ENCODE results near the gene AHDC1. TPM values are rescaled to one million over a fixed set of nuclear protein-coding genes. Genes with fewer than 3 reads are reported as not detected.

Gene AHDC1
- polyA plus RNA-seq, 3 donors from 2014 or later: 1.2 to 6.3 TPM; not detected in 1

- DNase-seq: no peak
- Mint-ChIP-seq H3K27me3 (ENCODE audit: low read depth in 3 of 3) (peaks cover 0 to 9% (median 4%) of the 10 kb centered on the region in 3 donors), H3K27ac (peak overlapping the region; percentile 9 to 85 (median 75))
These were observed 34.2 kb downstream of the AHDC1 start for GRCh38 chr1:27569506-27570291.

GRCh38 chr1:27569088-27569460 lies 34.9 kb downstream of the AHDC1 start:
- Mint-ChIP-seq H3K4me3 (peak overlapping the region; percentile 64 to 80 (median 73)), H3K36me3 (no peaks in the 10 kb centered on the region)
- DNase-seq: no peak

More at GRCh38 chr1:27569506-27570291, 34.2 kb downstream of the AHDC1 start:
- H3K36me3 Mint-ChIP-seq: no peaks in the 10 kb centered on the region
- H3K4me3 Mint-ChIP-seq: peak overlapping the region; percentile 64 to 80 (median 73)
- peaks cover 47 to 65% of the 10 kb centered on the region in 2 donors for H3K4me1 Mint-ChIP-seq
- no peaks in the 10 kb centered on the region for H3K9me3 Mint-ChIP-seq

GRCh38 chr1:27568300-27569087 lies 35.5 kb downstream of the AHDC1 start:
- peaks cover 51 to 66% of the 10 kb centered on the region in 2 donors for H3K4me1 Mint-ChIP-seq
- H3K27ac Mint-ChIP-seq: peak overlapping the region in 5 of 6 donors; percentile 6 to 83 (median 77)
- no peaks in the 10 kb centered on the region for H3K36me3 Mint-ChIP-seq
- peak overlapping the region; percentile 72 to 87 (median 74) for H3K4me3 Mint-ChIP-seq
- H3K27me3 Mint-ChIP-seq (ENCODE audit: low read depth in 3 of 3): peaks cover 0 to 6% (median 1%) of the 10 kb centered on the region in 3 donors
- no peaks in the 10 kb centered on the region for H3K9me3 Mint-ChIP-seq
- peak; percentile 79 to 82 (median 81) for DNase-seq

More at GRCh38 chr1:27569088-27569460, 34.9 kb downstream of the AHDC1 start:
- H3K27ac Mint-ChIP-seq: peak overlapping the region in 5 of 6 donors; percentile 39 to 85 (median 77)
- H3K4me1 Mint-ChIP-seq: peaks cover 49 to 66% of the 10 kb centered on the region in 2 donors
- H3K9me3 Mint-ChIP-seq: no peaks in the 10 kb centered on the region
- H3K27me3 Mint-ChIP-seq (ENCODE audit: low read depth in 3 of 3): peaks cover 0 to 7% (median 4%) of the 10 kb centered on the region in 3 donors

- DNase-seq: no peak
- Mint-ChIP-seq H3K27me3 (ENCODE audit: low read depth in 3 of 3) (peaks cover 0 to 6% (median 1%) of the 10 kb centered on the region in 3 donors), H3K27ac (peak overlapping the region in 4 of 6 donors; percentile 6 to 80 (median 38)), H3K4me1 (peaks cover 57 to 69% of the 10 kb centered on the region in 2 donors), H3K9me3 (no peaks in the 10 kb centered on the region), H3K4me3 (peak overlapping the region; percentile 63 to 87 (median 72)), H3K36me3 (no peaks in the 10 kb centered on the region)
These were observed 36.0 kb downstream of the AHDC1 start for GRCh38 chr1:27567971-27568299.

GRCh38 chr1:27567146-27567526 lies 36.8 kb downstream of the AHDC1 start:
- Mint-ChIP-seq H3K36me3 (no peaks in the 10 kb centered on the region), H3K4me3 (peak overlapping the region in 1 of 5 donors; percentile 54), H3K27ac (peak overlapping the region in 1 of 6 donors; percentile 73), H3K4me1 (peaks cover 58 to 69% of the 10 kb centered on the region in 2 donors), H3K27me3 (ENCODE audit: low read depth in 3 of 3) (peaks cover 0 to 6% (median 1%) of the 10 kb centered on the region in 3 donors), H3K9me3 (no peaks in the 10 kb centered on the region)
- DNase-seq: no peak

- no peak overlapping the region for H3K4me3 Mint-ChIP-seq
- H3K4me1 Mint-ChIP-seq: peaks cover 58 to 70% of the 10 kb centered on the region in 2 donors
- no peaks in the 10 kb centered on the region for H3K9me3 Mint-ChIP-seq
- DNase-seq: no peak
- H3K36me3 Mint-ChIP-seq: no peaks in the 10 kb centered on the region
- peaks cover 0 to 6% (median 1%) of the 10 kb centered on the region in 3 donors for H3K27me3 Mint-ChIP-seq (ENCODE audit: low read depth in 3 of 3)
- H3K27ac Mint-ChIP-seq: peak overlapping the region in 2 of 6 donors; percentile 10 to 36
These were observed 37.3 kb downstream of the AHDC1 start for GRCh38 chr1:27566462-27567145.

GRCh38 chr1:27564710-27565649 lies 39.0 kb downstream of the AHDC1 start:
- Mint-ChIP-seq H3K27me3 (ENCODE audit: low read depth in 3 of 3) (peaks cover 0 to 6% (median 3%) of the 10 kb centered on the region in 3 donors), H3K4me3 (no peak overlapping the region), H3K4me1 (peaks cover 67 to 80% of the 10 kb centered on the region in 2 donors), H3K36me3 (no peaks in the 10 kb centered on the region), H3K27ac (peak overlapping the region in 2 of 6 donors; percentile 16), H3K9me3 (no peaks in the 10 kb centered on the region)
- no peak for DNase-seq

- no peaks in the 10 kb centered on the region for H3K36me3 Mint-ChIP-seq
- H3K27ac Mint-ChIP-seq: peak overlapping the region; percentile 10 to 74 (median 54)
- H3K4me3 Mint-ChIP-seq: peak overlapping the region in 2 of 5 donors; percentile 21 to 46
- peaks cover 0 to 6% (median 3%) of the 10 kb centered on the region in 3 donors for H3K27me3 Mint-ChIP-seq (ENCODE audit: low read depth in 3 of 3)
- peak in 2 of 3 donors; percentile 17 to 20 for DNase-seq
- H3K4me1 Mint-ChIP-seq: peaks cover 61 to 79% of the 10 kb centered on the region in 2 donors
- H3K9me3 Mint-ChIP-seq: no peaks in the 10 kb centered on the region
These were observed 40.1 kb downstream of the AHDC1 start for GRCh38 chr1:27563591-27564471.

GRCh38 chr1:27563341-27563590 lies 40.7 kb downstream of the AHDC1 start:
- no peaks in the 10 kb centered on the region for H3K9me3 Mint-ChIP-seq

GRCh38 chr1:27562534-27563340 lies 41.2 kb downstream of the AHDC1 start:
- Mint-ChIP-seq H3K4me1 (peaks cover 54 to 71% of the 10 kb centered on the region in 2 donors), H3K9me3 (no peaks in the 10 kb centered on the region), H3K4me3 (peak overlapping the region in 1 of 5 donors; percentile 33), H3K27me3 (ENCODE audit: low read depth in 3 of 3) (peaks cover 0 to 6% (median 3%) of the 10 kb centered on the region in 3 donors), H3K36me3 (no peaks in the 10 kb centered on the region), H3K27ac (peak overlapping the region in 5 of 6 donors; percentile 7 to 78 (median 31))
- DNase-seq: no peak

More at GRCh38 chr1:27563341-27563590, 40.7 kb downstream of the AHDC1 start:
- H3K4me1 Mint-ChIP-seq: peaks cover 59 to 74% of the 10 kb centered on the region in 2 donors
- no peaks in the 10 kb centered on the region for H3K36me3 Mint-ChIP-seq
- H3K27me3 Mint-ChIP-seq (ENCODE audit: low read depth in 3 of 3): peaks cover 0 to 6% (median 3%) of the 10 kb centered on the region in 3 donors
- DNase-seq: no peak
- H3K4me3 Mint-ChIP-seq: peak overlapping the region in 2 of 5 donors; percentile 21 to 46
- H3K27ac Mint-ChIP-seq: peak overlapping the region in 5 of 6 donors; percentile 10 to 74 (median 64)

GRCh38 chr1:27562021-27562420 lies 41.9 kb downstream of the AHDC1 start:
- DNase-seq: no peak
- Mint-ChIP-seq H3K9me3 (no peaks in the 10 kb centered on the region), H3K4me3 (no peak overlapping the region), H3K4me1 (peaks cover 57 to 73% of the 10 kb centered on the region in 2 donors), H3K27ac (peak overlapping the region in 2 of 6 donors; percentile 3 to 76), H3K36me3 (no peaks in the 10 kb centered on the region), H3K27me3 (ENCODE audit: low read depth in 3 of 3) (peaks cover 0 to 6% (median 3%) of the 10 kb centered on the region in 3 donors)

Data from immature natural killer cell (primary cell).